HCT116 (cell line): Measurements from ENCODE around the gene MAP4K4. TPM values are rescaled to one million over a fixed set of nuclear protein-coding genes. Genes with fewer than 3 reads are reported as not detected.

ENCODE experiments used
- ATAC-seq: fragments of 200-7000 bp; cut with Tn5 transposase; 2 replicates; pipeline ENCODE4 v1.9.1; 2020; ENCODE audit warnings: mild to moderate bottlenecking, moderate library complexity
- BruUV-seq: library from RNA; stranded (reverse); fragments of 400-500 nt; replicated peaks from 2 replicates; lab custom pipeline; 2021; lab: Mats Ljungman, UMichigan
- CTCF ChIA-PET: fragments of 300-600 bp; sonication (Branson Sonifier 250); formaldehyde crosslinking; loops from one replicate; lab custom pipeline; 2021; ENCODE audit warnings: antibody characterized with exemption; lab: Charles Lee
- POLR2A ChIA-PET: fragments of 300-600, 350-600 bp; sonication (Branson Sonifier 250); formaldehyde crosslinking; loops from one replicate; lab custom pipeline; 2021; ENCODE audit warnings: antibody characterized with exemption; lab: Charles Lee
- RAD21 ChIA-PET, 2 experiments: fragments of 300-600 bp; sonication (Branson Sonifier 250); formaldehyde crosslinking; loops; one replicate each; lab custom pipeline; 2023; ENCODE audit warnings: low total read pairs in 2 of 2; ENCODE audit not compliant: uncharacterized antibody in 2 of 2, unreplicated experiment in 2 of 2, low non-redundant PET in 1 of 2; lab: Charles Lee
- DNase-seq: peaks from one replicate; pipeline ENCODE4 v3.0.0-alpha.2; 2010; ENCODE audit warnings: low read depth, low spot score
- H2AFZ ChIP-seq: fragments of 200-600 bp; shearing (Covaris generic), sonication (generic); 2 replicates; pipeline ENCODE4 v1.6.1; 2017; ENCODE audit warnings: low read depth, mixed run types, mixed read lengths, antibody characterized with exemption, low read length; ENCODE audit not compliant: poor library complexity, severe bottlenecking
- H3K27ac ChIP-seq: 2 replicates; pipeline ENCODE4 v1.5.1; 2012; ENCODE audit warnings: low read depth, low read length
- H3K27me3 ChIP-seq: fragments of 200-600 bp; sonication (generic); 2 replicates; pipeline ENCODE4 v1.6.1; 2016; ENCODE audit warnings: mixed run types, low read length, mixed read lengths; ENCODE audit not compliant: insufficient read depth
- H3K36me3 ChIP-seq, 2 experiments: fragments of 200-500 bp in 1 of 2; fragments of 200-600 bp in 1 of 2; sonication (Bioruptor generic) in 1 of 2; sonication (generic) in 1 of 2; 2 replicates each; pipeline versions ENCODE4 v1.5.1 to v1.6.1; 2014 to 2016; ENCODE audit warnings: low read length in 2 of 2, inconsistent platforms in 1 of 2, mixed read lengths in 1 of 2, mixed run types in 1 of 2; ENCODE audit not compliant: insufficient read depth in 2 of 2, control insufficient read depth in 1 of 2
- H3K4me1 ChIP-seq, 2 experiments: fragments of 200-600 bp in 1 of 2; sonication (generic) in 1 of 2; 2 replicates each; pipeline versions ENCODE4 v1.5.1 to v1.6.1; 2012 to 2017; ENCODE audit warnings: low read length in 2 of 2, inconsistent platforms in 1 of 2, mild to moderate bottlenecking in 1 of 2, mixed read lengths in 1 of 2, mixed run types in 1 of 2, moderate library complexity in 1 of 2; ENCODE audit not compliant: insufficient read depth in 2 of 2, control insufficient read depth in 1 of 2
- H3K4me2 ChIP-seq: fragments of 200-600 bp; sonication (generic); 2 replicates; pipeline ENCODE4 v1.6.1; 2017; ENCODE audit warnings: mixed run types, low read length, mixed read lengths
- H3K4me3 ChIP-seq, 2 experiments: fragments of 200-600 bp in 1 of 2; sonication (generic) in 1 of 2; replicated peaks in 1 of 2; 2 replicates each; pipeline ENCODE4 v1.5.1; 2011 to 2016; ENCODE audit warnings: low read length in 2 of 2, control low read depth in 1 of 2, low read depth in 1 of 2, mild to moderate bottlenecking in 1 of 2, mixed read lengths in 1 of 2, mixed run types in 1 of 2
- H3K79me2 ChIP-seq: fragments of 200-600 bp; sonication (generic); 2 replicates; pipeline ENCODE4 v1.6.1; 2017; ENCODE audit warnings: mild to moderate bottlenecking, mixed run types, low read length, moderate library complexity, mixed read lengths; ENCODE audit not compliant: insufficient read depth
- H3K9ac ChIP-seq: fragments of 200-600 bp; sonication (generic); 2 replicates; pipeline ENCODE4 v1.6.1; 2016; ENCODE audit warnings: low read length, mixed read lengths
- H3K9me2 ChIP-seq: fragments of 200-600 bp; sonication (generic), shearing (Covaris generic); 2 replicates; pipeline ENCODE4 v1.6.1; 2017; ENCODE audit warnings: mixed run types, mild to moderate bottlenecking, moderate library complexity; ENCODE audit not compliant: insufficient read depth
- H3K9me3 ChIP-seq, 2 experiments: fragments of 200-500 bp in 1 of 2; fragments of 200-600 bp in 1 of 2; sonication (Bioruptor generic) in 1 of 2; sonication (generic) in 1 of 2; 2 replicates each; pipeline ENCODE4 v1.6.1; 2014 to 2017; ENCODE audit warnings: low read length in 2 of 2, mixed read lengths in 2 of 2, inconsistent platforms in 1 of 2, low read depth in 1 of 2, mild to moderate bottlenecking in 1 of 2, mixed run types in 1 of 2, moderate library complexity in 1 of 2; ENCODE audit not compliant: control insufficient read depth in 1 of 2, insufficient read depth in 1 of 2
- H4K20me1 ChIP-seq: fragments of 200-600 bp; sonication (generic), shearing (Covaris generic); 2 replicates; pipeline ENCODE4 v1.6.1; 2017; ENCODE audit warnings: mixed run types, mild to moderate bottlenecking, moderate library complexity; ENCODE audit not compliant: insufficient read depth
- ATF3 ChIP-seq: IDR thresholded peaks from 2 replicates; pipeline ENCODE4 v1.6.1; 2012
- CBX3 ChIP-seq: IDR thresholded peaks from 2 replicates; pipeline ENCODE4 v1.6.1; 2012; ENCODE audit warnings: low read depth
- CEBPB ChIP-seq: IDR thresholded peaks from 2 replicates; pipeline ENCODE4 v1.6.1; 2012; ENCODE audit warnings: low read depth
- EGR1 ChIP-seq: IDR thresholded peaks from 2 replicates; pipeline ENCODE4 v1.6.1; 2012; ENCODE audit warnings: low read depth
- EZH2phosphoT487 ChIP-seq: fragments of 200-600 bp; IDR thresholded peaks from 2 replicates; pipeline ENCODE4 v1.6.1; 2018; ENCODE audit warnings: antibody characterized with exemption, borderline replicate concordance
- FOSL1 ChIP-seq: IDR thresholded peaks from 2 replicates; pipeline ENCODE4 v1.6.1; 2012; ENCODE audit warnings: low read depth
- JUND ChIP-seq: IDR thresholded peaks from 2 replicates; pipeline ENCODE4 v1.6.1; 2012
- MAX ChIP-seq: IDR thresholded peaks from 2 replicates; pipeline ENCODE4 v1.6.1; 2012
- POLR2A ChIP-seq: IDR thresholded peaks from 2 replicates; pipeline ENCODE4 v1.7.0; 2011; ENCODE audit warnings: borderline replicate concordance; ENCODE audit not compliant: insufficient read depth, insufficient read length; ENCODE audit errors: extremely low read depth
- POLR2AphosphoS5 ChIP-seq: IDR thresholded peaks from 2 replicates; pipeline ENCODE4 v1.6.1; 2011; ENCODE audit warnings: mild to moderate bottlenecking, low read depth, low read length, moderate library complexity
- RAD21 ChIP-seq: IDR thresholded peaks from 2 replicates; pipeline ENCODE4 v1.6.1; 2012; ENCODE audit warnings: low read depth, mild to moderate bottlenecking
- REST ChIP-seq: IDR thresholded peaks from 2 replicates; pipeline ENCODE4 v1.6.1; 2012; ENCODE audit warnings: low read depth
- SIN3A ChIP-seq: IDR thresholded peaks from 2 replicates; pipeline ENCODE4 v1.6.1; 2012; ENCODE audit warnings: low read depth
- SP1 ChIP-seq: IDR thresholded peaks from 2 replicates; pipeline ENCODE4 v1.6.1; 2012; ENCODE audit warnings: low read depth
- TCF7L2 ChIP-seq: IDR thresholded peaks from 2 replicates; pipeline ENCODE4 v1.7.0; 2011; ENCODE audit warnings: borderline replicate concordance, inconsistent platforms; ENCODE audit not compliant: insufficient read depth, insufficient read length; ENCODE audit errors: extremely low read depth
- YY1 ChIP-seq: IDR thresholded peaks from 2 replicates; pipeline ENCODE4 v1.6.1; 2011; ENCODE audit warnings: low read length, low read depth, moderate library complexity, mild to moderate bottlenecking; ENCODE audit not compliant: insufficient replicate concordance; ENCODE audit errors: extremely low read depth
- ZBTB33 ChIP-seq: IDR thresholded peaks from 2 replicates; pipeline ENCODE4 v1.6.1; 2011; ENCODE audit warnings: mild to moderate bottlenecking, low read length, moderate library complexity; ENCODE audit not compliant: insufficient replicate concordance; ENCODE audit errors: extremely low read depth
- ZFX ChIP-seq: fragments of 450-650 bp; IDR thresholded peaks from 2 replicates; pipeline ENCODE4 v1.6.1; 2017
- ZNF274 ChIP-seq: fragments of 200-500 bp; sonication (Bioruptor generic); IDR thresholded peaks from 2 replicates; pipeline ENCODE4 v1.6.1; 2014; ENCODE audit warnings: mild to moderate bottlenecking, low read depth, low read length, inconsistent platforms
- intact Hi-C: fragments of 100-400 bp; cut with micrococcal nuclease; formaldehyde crosslinking; loops from 2 replicates; pipeline ENCODE4 v1.10.0; 2022
- total RNA-seq: library from RNA; stranded (reverse); gene quantifications from one replicate; pipeline ENCODE4 v1.2.1, GENCODE V29; 2021; ENCODE audit not compliant: unreplicated experiment
- TF ChIP-seq, protein P1 (sequence below), 3 experiments: fragments of 200-600 bp in 1 of 3; sonication (generic) in 1 of 3; IDR thresholded peaks in 2 of 3; conservative IDR thresholded peaks in 1 of 3; 2 replicates each; pipeline ENCODE4 v1.5.1; 2012 to 2017; ENCODE audit warnings: low read depth in 2 of 3, low read length in 2 of 3, antibody characterized with exemption in 1 of 3, borderline replicate concordance in 1 of 3, control low read depth in 1 of 3, mild to moderate bottlenecking in 1 of 3, mixed read lengths in 1 of 3, mixed run types in 1 of 3, moderate library complexity in 1 of 3; ENCODE audit not compliant: insufficient read depth in 1 of 3

The MAP4K4 gene
- total RNA-seq, 1 experiment from 2014 or later, result 62.3 TPM

DNA sequence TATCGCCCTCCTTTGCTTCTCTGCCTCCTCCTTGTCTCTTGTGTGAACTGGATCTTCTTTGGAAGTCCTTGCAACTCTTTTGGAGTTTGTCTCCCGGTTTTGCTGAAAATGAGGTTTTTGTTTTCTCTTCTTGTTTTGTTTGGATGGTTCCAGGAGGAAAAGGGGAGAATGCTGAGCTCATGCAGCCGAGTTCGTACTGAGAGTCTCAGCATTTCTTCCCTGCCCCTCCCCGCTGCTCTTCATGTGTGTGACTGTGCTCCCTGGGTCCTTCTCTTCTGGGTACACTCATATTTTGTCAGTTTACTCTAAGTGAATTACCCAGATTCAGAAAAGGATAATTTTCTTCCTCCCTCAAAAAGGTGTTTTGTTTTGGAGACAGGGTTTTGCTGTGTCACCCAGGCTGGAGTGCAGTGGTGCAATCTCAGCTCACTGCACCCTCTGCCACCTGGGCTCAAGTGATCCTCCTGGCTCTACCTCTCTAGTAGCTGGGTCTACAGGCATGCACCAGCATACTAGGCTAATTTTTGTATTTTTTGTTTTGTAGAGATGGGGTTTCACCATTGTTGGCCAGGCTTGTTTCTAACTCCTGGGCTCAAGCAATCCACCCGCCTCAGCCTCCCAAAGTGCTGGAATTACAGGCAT, 151.4 kb downstream of the MAP4K4 start:
- DNase-seq (no peak), ATAC-seq (no peak)
- ChIA-PET POLR2A (no interaction called here), CTCF (interaction anchor here (1.2 kb wide), 1 partner anchor 17 kb away, joined by 4 read pairs; no protein-coding TSS in a partner anchor), RAD21 (no interaction called here)
- H3K4me2 ChIP-seq, result no peak overlapping the region
- H3K9me3 ChIP-seq, result no peaks in the 10 kb centered on the region
- H3K36me3 ChIP-seq, result peaks cover 5 to 9% of the 10 kb centered on the region in 2 experiments; a peak in 2 of 4 replicates
- H3K9me2 ChIP-seq, result no peaks in the 10 kb centered on the region
- H3K79me2 ChIP-seq, result no peaks in the 10 kb centered on the region
- H4K20me1 ChIP-seq, result no peaks in the 10 kb centered on the region
- H3K27me3 ChIP-seq, result no peaks in the 10 kb centered on the region
- H3K4me3 ChIP-seq, result no peak overlapping the region
- no peak overlapping the region for H2AFZ ChIP-seq
- intact Hi-C loops, result loop anchor here (5.0 kb wide), 1 partner anchor 172 kb away; no protein-coding TSS in a partner anchor
- no peaks in the 10 kb centered on the region for H3K4me1 ChIP-seq
- no TSS peak for BruUV-seq
- no peak overlapping the region for H3K9ac ChIP-seq
- H3K27ac ChIP-seq, result no peak overlapping the region
- TF ChIP-seq ZFX, result no peak
- no peak for TF ChIP-seq MAX
- TF ChIP-seq CBX3, result no peak
- no peak for TF ChIP-seq SP1
- TF ChIP-seq, protein P1, sequence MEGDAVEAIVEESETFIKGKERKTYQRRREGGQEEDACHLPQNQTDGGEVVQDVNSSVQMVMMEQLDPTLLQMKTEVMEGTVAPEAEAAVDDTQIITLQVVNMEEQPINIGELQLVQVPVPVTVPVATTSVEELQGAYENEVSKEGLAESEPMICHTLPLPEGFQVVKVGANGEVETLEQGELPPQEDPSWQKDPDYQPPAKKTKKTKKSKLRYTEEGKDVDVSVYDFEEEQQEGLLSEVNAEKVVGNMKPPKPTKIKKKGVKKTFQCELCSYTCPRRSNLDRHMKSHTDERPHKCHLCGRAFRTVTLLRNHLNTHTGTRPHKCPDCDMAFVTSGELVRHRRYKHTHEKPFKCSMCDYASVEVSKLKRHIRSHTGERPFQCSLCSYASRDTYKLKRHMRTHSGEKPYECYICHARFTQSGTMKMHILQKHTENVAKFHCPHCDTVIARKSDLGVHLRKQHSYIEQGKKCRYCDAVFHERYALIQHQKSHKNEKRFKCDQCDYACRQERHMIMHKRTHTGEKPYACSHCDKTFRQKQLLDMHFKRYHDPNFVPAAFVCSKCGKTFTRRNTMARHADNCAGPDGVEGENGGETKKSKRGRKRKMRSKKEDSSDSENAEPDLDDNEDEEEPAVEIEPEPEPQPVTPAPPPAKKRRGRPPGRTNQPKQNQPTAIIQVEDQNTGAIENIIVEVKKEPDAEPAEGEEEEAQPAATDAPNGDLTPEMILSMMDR (IDR thresholded peaks at IDR 0.05 in 2 of 3, conservative IDR thresholded peaks at IDR 0.05 in 1 of 3; ENCODE audit: borderline replicate concordance in 1 of 3, insufficient read depth in 1 of 3, low read depth in 2 of 3, low read length in 2 of 3), result no peak
- no peak for TF ChIP-seq ATF3
- no peak for TF ChIP-seq SIN3A
- TF ChIP-seq FOSL1, result no peak
- no peak for TF ChIP-seq CEBPB
- TF ChIP-seq ZBTB33, result no peak
- no peak for TF ChIP-seq YY1
- no peak for TF ChIP-seq ZNF274
- TF ChIP-seq EZH2phosphoT487, result no peak
- TF ChIP-seq TCF7L2, result no peak
- no peak for TF ChIP-seq EGR1
- TF ChIP-seq JUND, result no peak
- TF ChIP-seq POLR2AphosphoS5, result no peak
- TF ChIP-seq RAD21, result no peak
- no peak for TF ChIP-seq REST
- TF ChIP-seq POLR2A, result no peak
